B cell (primary cell): ENCODE data around the gene VIL1. TPM values are rescaled to one million over a fixed set of nuclear protein-coding genes. Genes with fewer than 3 reads are reported as not detected.

Experiments
- ATAC-seq: fragments of 200-7000 bp; cut with Tn5 transposase; one replicate; pipeline ENCODE4 v1.10.0; 2021; ENCODE audit warnings: low read depth, mild to moderate bottlenecking, moderate number of reproducible peaks, moderate library complexity
- CTCF ChIA-PET: fragments of 350-600 bp; sonication (Branson Sonifier 250); formaldehyde crosslinking; loops from one replicate; lab custom pipeline; 2021; ENCODE audit warnings: antibody characterized with exemption, inconsistent platforms; lab: Charles Lee
- POLR2A ChIA-PET: fragments of 350-600 bp; sonication (Branson Sonifier 250); formaldehyde crosslinking; loops from one replicate; lab custom pipeline; 2021; ENCODE audit warnings: antibody characterized with exemption; lab: Charles Lee
- DNase-seq: peaks from one replicate; pipeline ENCODE4 v3.0.0; 2013
- H2AFZ ChIP-seq: 2 replicates; pipeline ENCODE4 v1.6.1; 2012; ENCODE audit warnings: mild to moderate bottlenecking, low read depth, low read length; ENCODE audit not compliant: insufficient read depth, poor library complexity, severe bottlenecking
- H3K27ac ChIP-seq, 2 donors: 1 replicate in 1 of 2; 2 replicates in 1 of 2; pipeline ENCODE4 v1.5.1; 2012 to 2013; ENCODE audit warnings: low read length in 2 of 2, mild to moderate bottlenecking in 2 of 2, moderate library complexity in 1 of 2
- H3K27me3 ChIP-seq, 4 experiments: fragments of 200-600 bp in 1 of 4; sonication (generic) in 1 of 4; replicated peaks in 1 of 4; 1 replicate in 2 of 4; 2 replicates in 2 of 4; pipeline versions ENCODE4 v1.6.1 to v1.7.0; 2013 to 2016; ENCODE audit warnings: low read length in 3 of 4, mild to moderate bottlenecking in 2 of 4, mixed read lengths in 1 of 4, moderate library complexity in 1 of 4; ENCODE audit not compliant: insufficient read depth in 4 of 4, control insufficient read depth in 3 of 4; ENCODE audit errors: control extremely low read depth in 1 of 4
- H3K36me3 ChIP-seq, 2 experiments: replicated peaks in 1 of 2; 1 replicate in 1 of 2; 2 replicates in 1 of 2; pipeline versions ENCODE4 v1.6.1 to v1.7.1; 2013; ENCODE audit warnings: low read length in 1 of 2; ENCODE audit not compliant: insufficient read depth in 2 of 2, control insufficient read depth in 1 of 2; ENCODE audit errors: control extremely low read depth in 1 of 2, extremely low read depth in 1 of 2
- H3K4me1 ChIP-seq, 2 donors: fragments of 200-600 bp in 1 of 2; sonication (generic) in 1 of 2; 1 replicate in 1 of 2; 2 replicates in 1 of 2; pipeline versions ENCODE4 v1.5.1 to v1.6.1; 2013 to 2017; ENCODE audit warnings: low read length in 2 of 2; ENCODE audit not compliant: control insufficient read depth in 2 of 2, insufficient read depth in 2 of 2
- H3K4me2 ChIP-seq: replicated peaks from 2 replicates; pipeline ENCODE3; 2012; ENCODE audit warnings: mild to moderate bottlenecking, low read depth, low read length; ENCODE audit not compliant: poor library complexity, severe bottlenecking
- H3K4me3 ChIP-seq, 5 experiments: fragments of 200-600 bp in 1 of 5; sonication (generic) in 1 of 5; 1 replicate in 3 of 5; 2 replicates in 2 of 5; pipeline versions ENCODE4 v1.5.1 to v1.7.0; 2011 to 2016; ENCODE audit warnings: low read length in 4 of 5, mild to moderate bottlenecking in 4 of 5, low read depth in 2 of 5, control low read depth in 1 of 5, moderate library complexity in 1 of 5; ENCODE audit not compliant: insufficient read depth in 1 of 5; ENCODE audit errors: control extremely low read depth in 1 of 5, extremely low read depth in 1 of 5
- H3K79me2 ChIP-seq: fragments of 200-600 bp; sonication (generic); one replicate; pipeline ENCODE4 v1.6.0; 2016; ENCODE audit warnings: low read length; ENCODE audit not compliant: control insufficient read depth, insufficient read depth
- H3K9ac ChIP-seq: fragments of 200-600 bp; sonication (generic); 2 replicates; pipeline ENCODE4 v1.6.1; 2017; ENCODE audit warnings: mild to moderate bottlenecking, low read length, moderate library complexity
- H3K9me3 ChIP-seq, 3 donors: one replicate each; pipeline versions ENCODE4 v1.6.1 to v1.7.1; 2013; ENCODE audit warnings: low read length in 2 of 3; ENCODE audit not compliant: control insufficient read depth in 2 of 3, insufficient read depth in 1 of 3; ENCODE audit errors: control extremely low read depth in 1 of 3
- H4K20me1 ChIP-seq: 2 replicates; pipeline ENCODE4 v1.6.0; 2012; ENCODE audit warnings: mild to moderate bottlenecking, low read length; ENCODE audit not compliant: insufficient read depth, control insufficient read depth, poor library complexity, severe bottlenecking
- H3K27ac Mint-ChIP-seq: one replicate; pipeline ENCODE4 v1.8.0; 2021; ENCODE audit warnings: mixed read lengths
- H3K27me3 Mint-ChIP-seq: one replicate; pipeline ENCODE4 v1.8.0; 2021; ENCODE audit warnings: mixed read lengths
- H3K4me1 Mint-ChIP-seq: one replicate; pipeline ENCODE4 v1.8.0; 2021; ENCODE audit warnings: mixed read lengths
- H3K4me3 Mint-ChIP-seq: one replicate; pipeline ENCODE4 v1.8.0; 2021; ENCODE audit warnings: mixed read lengths
- H3K9me3 Mint-ChIP-seq: one replicate; pipeline ENCODE4 v1.8.0; 2022; ENCODE audit warnings: mixed read lengths; ENCODE audit not compliant: insufficient read depth
- EZH2 ChIP-seq: IDR thresholded peaks from 2 replicates; pipeline ENCODE4 v1.6.1; 2012; ENCODE audit warnings: borderline replicate concordance, low read depth, mild to moderate bottlenecking, moderate library complexity, low read length; ENCODE audit not compliant: insufficient read depth, poor library complexity, severe bottlenecking
- WGBS: methylation state at CpG from one replicate; pipeline ENCODE4 v1.1.5; 2013; ENCODE audit warnings: missing lambda C conversion rate; ENCODE audit not compliant: insufficient coverage; 5-methylcytosine and 5-hydroxymethylcytosine counted together
- intact Hi-C: fragments of 100-400 bp; cut with micrococcal nuclease; formaldehyde crosslinking; loops from one replicate; pipeline ENCODE4 v1.10.0; 2022
- polyA plus RNA-seq: library from polyadenylated mRNA; depleted of rRNA; stranded (reverse); fragments of >200 nt; gene quantifications from 2 replicates; pipeline ENCODE4 v1.2.3, GENCODE V29; 2012
- total RNA-seq, 2 donors: library from RNA; stranded (reverse); fragments of 120-200 nt in 1 of 2; gene quantifications; 1 replicate in 1 of 2; 2 replicates in 1 of 2; pipeline versions ENCODE4 v1.2.3 to v1.2.4, GENCODE V29; 2013 to 2022
- TF ChIP-seq, protein P1 (sequence below): fragments of 200-600 bp; IDR thresholded peaks from one replicate; pipeline ENCODE4 v1.8.0; 2022; ENCODE audit warnings: antibody characterized with exemption, mild to moderate bottlenecking

The VIL1 gene
- total and polyA plus RNA-seq, 2 donors (not counting 1 experiment from before 2014, with no cell fraction given), result not detected

DNA sequence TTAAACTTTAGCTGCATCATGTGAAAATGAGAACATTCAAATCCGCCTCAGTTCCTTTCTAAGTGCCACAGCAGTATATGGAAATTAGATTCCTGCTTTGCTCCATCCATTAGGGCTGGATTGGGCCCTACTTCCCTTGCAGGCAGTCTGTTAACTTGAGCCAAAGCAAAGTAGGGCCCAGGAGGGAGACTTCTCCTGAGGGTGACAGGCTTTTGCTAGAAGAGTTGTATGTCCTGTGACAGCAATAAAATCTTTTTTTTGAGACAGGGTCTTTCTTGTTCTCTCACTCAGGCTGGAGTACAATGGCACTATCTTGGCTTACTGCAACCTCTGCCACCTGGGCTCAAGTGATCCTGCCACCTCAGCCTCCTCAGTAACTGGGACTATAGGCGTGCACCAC, 28.1 kb downstream of the VIL1 start:
- no peak overlapping the region for H3K4me3 ChIP-seq
- H3K27ac ChIP-seq, result no peak overlapping the region
- no peaks in the 10 kb centered on the region for H3K27me3 ChIP-seq
- POLR2A ChIA-PET, result no interaction called here
- peaks cover 9 to 11% of the 10 kb centered on the region in 2 experiments for H3K36me3 ChIP-seq
- no peaks in the 10 kb centered on the region for H3K9me3 ChIP-seq
- no peak overlapping the region for H2AFZ ChIP-seq
- TF ChIP-seq, protein P1, sequence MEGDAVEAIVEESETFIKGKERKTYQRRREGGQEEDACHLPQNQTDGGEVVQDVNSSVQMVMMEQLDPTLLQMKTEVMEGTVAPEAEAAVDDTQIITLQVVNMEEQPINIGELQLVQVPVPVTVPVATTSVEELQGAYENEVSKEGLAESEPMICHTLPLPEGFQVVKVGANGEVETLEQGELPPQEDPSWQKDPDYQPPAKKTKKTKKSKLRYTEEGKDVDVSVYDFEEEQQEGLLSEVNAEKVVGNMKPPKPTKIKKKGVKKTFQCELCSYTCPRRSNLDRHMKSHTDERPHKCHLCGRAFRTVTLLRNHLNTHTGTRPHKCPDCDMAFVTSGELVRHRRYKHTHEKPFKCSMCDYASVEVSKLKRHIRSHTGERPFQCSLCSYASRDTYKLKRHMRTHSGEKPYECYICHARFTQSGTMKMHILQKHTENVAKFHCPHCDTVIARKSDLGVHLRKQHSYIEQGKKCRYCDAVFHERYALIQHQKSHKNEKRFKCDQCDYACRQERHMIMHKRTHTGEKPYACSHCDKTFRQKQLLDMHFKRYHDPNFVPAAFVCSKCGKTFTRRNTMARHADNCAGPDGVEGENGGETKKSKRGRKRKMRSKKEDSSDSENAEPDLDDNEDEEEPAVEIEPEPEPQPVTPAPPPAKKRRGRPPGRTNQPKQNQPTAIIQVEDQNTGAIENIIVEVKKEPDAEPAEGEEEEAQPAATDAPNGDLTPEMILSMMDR, result no peak
- no peak for TF ChIP-seq EZH2
- Mint-ChIP-seq H3K4me3 (no peak overlapping the region), H3K9me3 (no peaks in the 10 kb centered on the region), H3K4me1 (no peaks in the 10 kb centered on the region), H3K27me3 (no peaks in the 10 kb centered on the region), H3K27ac (no peak overlapping the region)
- no peak overlapping the region for H3K9ac ChIP-seq
- no peaks in the 10 kb centered on the region for H3K79me2 ChIP-seq
- CTCF ChIA-PET, result no interaction called here
- DNase-seq (no peak), ATAC-seq (no peak)
- H3K4me2 ChIP-seq, result no peak overlapping the region
- no peaks in the 10 kb centered on the region for H3K4me1 ChIP-seq
- intact Hi-C loops, result no loop called here
- H4K20me1 ChIP-seq, result no peaks in the 10 kb centered on the region
- 100% methylated on average over 1 of the region's 2 CpGs for WGBS

DNA sequence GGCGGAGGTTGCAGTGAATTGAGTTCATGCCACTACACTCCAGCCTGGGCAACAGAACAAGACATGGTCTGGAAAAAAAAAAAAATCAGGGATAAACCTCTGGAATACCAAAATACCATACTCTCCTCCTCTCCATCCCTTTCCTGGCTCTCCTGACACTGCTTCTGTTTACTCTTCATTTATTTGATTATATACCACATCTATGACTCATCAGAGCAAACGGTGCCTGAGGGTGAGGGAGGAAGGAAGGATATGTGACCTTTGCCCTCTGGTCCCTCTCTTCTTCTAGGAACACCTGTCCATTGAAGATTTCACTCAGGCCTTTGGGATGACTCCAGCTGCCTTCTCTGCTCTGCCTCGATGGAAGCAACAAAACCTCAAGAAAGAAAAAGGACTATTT, 30.0 kb downstream of the VIL1 start:
- Mint-ChIP-seq H3K4me1 (no peaks in the 10 kb centered on the region), H3K9me3 (no peaks in the 10 kb centered on the region), H3K27ac (no peak overlapping the region), H3K4me3 (no peak overlapping the region), H3K27me3 (no peaks in the 10 kb centered on the region)
- Histone ChIP-seq H4K20me1 (no peaks in the 10 kb centered on the region), H3K79me2 (no peaks in the 10 kb centered on the region), H3K4me2 (no peak overlapping the region), H2AFZ (no peak overlapping the region), H3K4me3 (no peak overlapping the region), H3K27ac (no peak overlapping the region), H3K9me3 (no peaks in the 10 kb centered on the region), H3K9ac (no peak overlapping the region), H3K36me3 (peaks cover 9 to 19% of the 10 kb centered on the region in 2 experiments), H3K4me1 (no peaks in the 10 kb centered on the region), H3K27me3 (no peaks in the 10 kb centered on the region)
- intact Hi-C loops, result no loop called here
- no peak for DNase-seq
- ATAC-seq, result no peak
- TF ChIP-seq, protein P1, result no peak
- 100% methylated on average over 1 of the region's 3 CpGs for WGBS
- ChIA-PET POLR2A (no interaction called here), CTCF (no interaction called here)
